Superior temporal gyrus (tissue), 1 donor: ENCODE data around the gene PTPRU.
A peak's percentile ranks its signal among the peaks of the same experiment; 100 is the strongest.

ENCODE experiments used
- DNase-seq: peaks from one replicate; pipeline ENCODE4 v3.0.0-alpha.2; 2016; ENCODE audit errors: extremely low spot score

PTPRU gene

DNA sequence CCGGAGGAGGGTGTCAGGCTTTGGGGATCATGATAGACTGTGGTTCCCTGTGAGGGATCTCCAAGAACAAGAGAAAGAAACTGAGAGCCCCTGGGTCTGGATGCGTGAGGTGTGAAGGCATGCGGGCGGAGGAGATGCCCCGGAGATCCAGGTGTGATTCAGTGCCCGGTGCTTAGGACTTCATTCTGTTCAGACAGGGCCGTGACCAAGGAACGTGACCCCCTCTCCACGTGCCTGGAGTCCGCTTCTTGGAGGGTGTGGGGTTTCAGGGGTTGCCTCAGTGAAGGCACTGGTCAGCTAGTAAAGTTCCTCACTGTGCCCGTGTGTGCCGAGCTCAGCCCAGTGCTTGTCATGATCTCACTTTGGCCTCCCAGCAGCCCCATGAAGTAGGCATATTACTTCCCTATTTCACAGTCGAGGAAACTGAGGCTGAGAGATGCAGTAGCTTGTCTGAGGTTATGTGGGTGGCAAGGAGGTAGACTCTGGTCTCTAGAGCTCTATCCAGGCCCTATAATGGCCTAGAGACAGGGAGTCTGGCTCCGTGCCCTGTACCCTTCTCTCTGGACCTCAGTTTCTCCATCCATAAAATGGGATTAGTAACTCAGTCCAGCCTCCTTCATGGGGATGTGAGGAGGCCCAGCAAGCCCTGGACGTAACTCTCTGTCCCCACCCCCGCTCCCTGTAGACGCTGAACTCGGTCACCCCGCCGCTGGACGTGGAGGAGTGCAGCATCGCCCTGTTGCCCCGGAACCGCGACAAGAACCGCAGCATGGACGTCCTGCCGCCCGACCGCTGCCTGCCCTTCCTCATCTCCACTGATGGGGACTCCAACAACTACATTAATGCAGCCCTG, 81.0 kb downstream of the PTPRU start:
- no peak for DNase-seq

GRCh38 chr1:29317916-29318530, 81.7 kb downstream of the PTPRU start:
- no peak for DNase-seq

DNA sequence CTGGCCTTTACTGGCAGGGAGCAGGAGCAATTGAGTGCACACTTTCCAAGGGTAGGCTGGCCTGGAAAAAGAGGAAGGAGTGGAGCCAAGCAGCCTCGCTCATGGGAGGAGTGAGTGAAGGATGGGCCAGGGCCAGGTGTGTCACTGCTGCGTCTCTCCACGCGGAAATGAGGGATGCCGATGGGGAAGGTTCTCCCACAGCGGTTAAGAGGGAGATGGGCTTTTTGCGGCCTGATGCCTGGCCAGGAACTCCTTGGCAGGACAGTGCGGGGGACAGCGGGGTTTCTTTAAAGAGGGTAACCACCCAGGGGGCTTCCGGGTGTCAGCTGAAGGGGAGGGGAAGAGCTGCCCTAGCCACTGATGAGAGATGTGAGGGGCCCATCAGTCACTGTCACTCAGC, 82.4 kb downstream of the PTPRU start:
- DNase-seq, result no peak

GRCh38 chr1:29319300-29320110, 83.2 kb downstream of the PTPRU start:
- no peak for DNase-seq

DNA sequence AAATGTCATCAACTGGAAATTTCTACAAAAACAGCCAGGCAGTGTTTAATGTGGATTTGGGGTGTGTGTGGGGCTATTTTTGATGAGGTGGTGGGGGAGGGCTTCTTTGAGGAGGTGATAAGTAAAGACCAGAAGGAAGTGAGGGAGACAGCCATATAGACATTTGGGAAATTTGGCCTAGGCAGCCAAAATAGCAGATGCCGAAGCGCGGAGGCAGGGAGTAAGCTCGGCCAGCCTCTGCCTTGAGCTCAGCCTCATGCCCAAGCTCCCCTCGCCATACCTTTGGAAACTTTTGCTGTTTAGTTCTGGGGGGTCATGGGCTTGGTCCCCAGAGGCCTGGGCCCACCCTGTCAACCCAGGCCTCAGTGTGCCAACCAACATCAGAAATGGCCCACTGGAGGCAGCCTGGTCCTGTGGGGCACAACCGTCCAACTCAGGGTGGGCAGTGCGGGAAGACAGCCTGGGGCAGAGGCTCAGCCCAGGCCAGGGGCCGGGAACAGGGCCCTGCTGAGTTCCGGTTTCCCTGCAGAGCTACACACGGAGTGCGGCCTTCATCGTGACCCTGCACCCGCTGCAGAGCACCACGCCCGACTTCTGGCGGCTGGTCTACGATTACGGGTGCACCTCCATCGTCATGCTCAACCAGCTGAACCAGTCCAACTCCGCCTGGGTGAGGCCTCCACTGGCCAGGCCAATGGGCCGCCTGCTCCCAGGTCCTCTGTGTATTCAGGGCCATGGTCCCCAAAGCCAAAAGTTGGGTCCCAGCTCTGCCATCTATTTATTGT, 84.0 kb downstream of the PTPRU start:
- no peak for DNase-seq

GRCh38 chr1:29321176-29321575, 84.9 kb downstream of the PTPRU start:
- no peak for DNase-seq

GRCh38 chr1:29322147-29322694, 85.9 kb downstream of the PTPRU start:
- no peak for DNase-seq

DNA sequence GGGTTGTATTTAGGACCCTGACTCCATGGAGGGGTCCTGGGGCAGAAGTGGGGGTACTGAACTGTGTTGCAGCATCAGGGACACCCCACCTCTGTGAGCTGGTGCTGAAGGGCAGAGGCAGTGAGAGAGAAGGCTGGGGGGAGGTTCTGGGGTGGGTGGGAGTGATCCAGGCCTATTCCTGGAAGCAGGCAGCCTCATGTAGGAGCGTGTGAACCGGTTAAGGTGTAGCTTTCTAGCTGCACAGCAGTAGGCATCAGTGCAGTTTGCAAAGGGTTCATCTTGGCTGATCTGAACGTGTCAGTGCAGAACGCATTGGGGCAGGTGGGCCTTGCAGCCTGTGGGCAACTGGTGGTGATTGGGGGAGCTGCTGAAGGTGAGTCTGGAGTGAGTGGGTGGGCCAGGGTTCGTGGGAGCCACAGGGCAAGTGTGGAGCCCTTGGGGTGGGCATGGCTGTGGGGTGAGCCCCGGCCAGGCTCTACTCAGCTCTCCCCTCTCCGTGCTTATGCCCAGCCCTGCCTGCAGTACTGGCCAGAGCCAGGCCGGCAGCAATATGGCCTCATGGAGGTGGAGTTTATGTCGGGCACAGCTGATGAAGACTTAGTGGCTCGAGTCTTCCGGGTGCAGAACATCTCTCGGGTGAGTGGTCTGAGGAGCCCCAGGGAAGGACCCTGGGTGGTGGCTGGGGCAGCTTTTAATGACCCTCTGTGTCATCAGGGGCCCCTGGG, 86.7 kb downstream of the PTPRU start:
- no peak for DNase-seq

GRCh38 chr1:29323636-29324035, 87.3 kb downstream of the PTPRU start:
- DNase-seq, result no peak

GRCh38 chr1:29324202-29324601, 87.9 kb downstream of the PTPRU start:
- no peak for DNase-seq

DNA sequence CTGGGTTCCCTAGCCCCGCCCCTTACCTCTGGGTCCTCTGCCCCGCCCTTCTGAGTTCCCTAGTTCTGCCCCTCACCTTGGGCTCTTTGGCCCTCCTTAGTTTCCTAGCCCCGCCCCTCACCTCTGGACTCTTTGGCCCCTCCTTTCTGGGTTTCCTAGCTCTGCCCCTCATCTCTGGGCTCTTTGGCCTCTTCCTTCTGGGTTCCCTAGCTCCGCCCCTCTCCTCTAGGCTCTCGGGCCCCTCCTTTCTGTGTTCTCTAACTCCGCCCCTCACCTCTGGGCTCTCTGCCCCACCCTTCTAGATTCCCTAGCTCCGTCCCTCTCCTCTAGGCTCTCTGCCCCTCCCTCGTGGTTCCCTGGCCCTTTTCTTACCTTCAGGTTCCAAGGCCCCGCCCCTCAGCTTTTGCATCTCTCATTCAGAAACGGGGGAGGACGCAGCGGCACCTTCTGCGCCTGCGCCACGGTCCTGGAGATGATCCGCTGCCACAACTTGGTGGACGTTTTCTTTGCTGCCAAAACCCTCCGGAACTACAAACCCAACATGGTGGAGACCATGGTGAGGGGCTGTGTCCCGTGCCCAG, 88.5 kb downstream of the PTPRU start:
- no peak for DNase-seq

DNA sequence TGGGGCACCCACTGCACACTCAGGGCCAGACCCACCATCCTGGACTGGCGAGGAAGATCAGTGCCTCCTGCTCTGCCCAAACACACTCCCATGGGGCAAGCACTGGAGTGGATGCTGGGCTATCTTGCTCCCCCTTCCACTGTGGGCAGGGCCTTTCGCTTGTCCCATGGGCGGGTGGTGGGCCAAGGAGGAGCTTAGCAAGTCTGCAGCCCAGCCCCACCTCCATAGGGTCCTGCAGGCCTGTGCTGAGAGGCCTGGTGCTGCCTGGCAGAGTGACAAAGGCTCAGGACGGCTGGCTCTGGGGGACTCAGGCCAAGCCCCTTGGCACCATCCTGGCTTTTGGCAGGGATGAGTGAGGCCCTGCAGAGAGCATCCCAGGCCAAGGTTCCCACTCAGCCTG, 89.4 kb downstream of the PTPRU start:
- DNase-seq, result no peak

DNA sequence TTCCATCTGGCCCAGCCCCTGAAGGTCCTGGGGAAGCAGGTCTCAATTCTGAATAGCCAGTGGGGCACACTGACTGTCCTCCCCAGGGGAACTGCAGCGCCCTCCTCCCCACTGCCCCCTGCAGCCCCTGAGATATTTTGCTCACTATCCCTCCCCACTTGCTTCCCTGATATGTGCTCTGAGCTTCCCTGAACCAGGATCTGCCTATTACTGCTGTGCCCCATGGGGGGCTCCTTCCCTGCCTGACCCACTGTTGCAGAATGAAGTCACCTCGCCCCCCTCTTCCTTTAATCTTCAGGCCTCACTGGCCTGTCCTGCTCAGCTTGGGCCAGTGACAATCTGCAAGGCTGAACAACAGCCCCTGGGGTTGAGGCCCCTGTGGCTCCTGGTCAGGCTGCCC, 89.8 kb downstream of the PTPRU start:
- DNase-seq, result no peak

GRCh38 chr1:29327223-29327935, 91.1 kb downstream of the PTPRU start:
- DNase-seq, result no peak

DNA sequence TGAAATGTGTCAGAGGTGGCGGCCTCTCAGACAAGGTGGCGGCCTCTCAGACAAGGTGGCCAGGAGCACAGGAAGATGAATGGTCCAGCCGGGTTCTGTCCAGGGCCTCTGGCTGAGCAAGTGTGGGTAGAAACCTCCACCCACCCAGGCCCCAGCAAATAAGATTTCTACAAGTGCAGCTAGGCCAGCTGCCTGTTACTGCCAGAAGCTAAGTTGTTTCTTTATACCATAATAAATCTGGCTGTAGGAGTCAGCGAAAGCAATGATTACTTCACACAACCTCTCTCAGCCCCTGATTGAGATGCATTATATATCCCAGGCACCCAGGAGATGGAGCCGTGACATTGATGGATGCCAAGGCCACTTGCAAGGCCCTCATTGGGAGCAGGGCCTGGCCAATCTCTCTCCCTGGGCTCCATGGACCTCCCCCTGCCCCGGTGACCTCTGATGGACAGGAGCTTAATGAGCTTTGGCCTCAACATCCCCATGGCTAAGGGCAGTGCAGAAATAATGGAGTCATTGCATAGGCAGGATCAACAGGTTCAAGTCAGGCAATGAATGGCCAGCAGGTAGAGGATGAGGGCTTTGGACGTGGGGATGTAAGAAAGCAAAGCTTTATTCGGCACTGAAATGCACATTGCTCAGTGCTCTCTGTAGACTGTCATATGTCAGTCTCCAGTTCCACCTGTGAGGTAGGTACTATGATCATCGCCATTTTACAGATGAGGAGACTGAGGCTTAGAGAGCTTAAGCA, 92.9 kb downstream of the PTPRU start:
- no peak for DNase-seq

DNA sequence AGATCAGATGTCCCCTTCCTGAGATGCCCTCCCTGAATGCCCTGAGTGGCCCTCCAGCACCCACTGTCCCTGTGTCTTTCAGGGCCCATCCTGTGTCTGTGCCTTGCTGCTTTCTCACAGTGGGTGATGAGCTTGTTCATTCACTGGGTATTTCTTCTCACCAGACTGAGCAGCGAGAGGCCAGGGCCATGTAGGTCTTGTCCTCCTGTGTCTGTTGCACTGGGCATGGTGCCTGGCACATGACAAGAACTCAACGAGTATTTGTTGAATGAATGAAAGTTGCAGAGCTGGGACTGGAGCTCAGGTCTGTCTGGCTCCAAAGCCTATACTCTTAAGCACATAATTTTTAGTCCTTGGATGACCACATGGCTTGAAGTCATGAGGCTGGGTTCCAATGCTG, 93.8 kb downstream of the PTPRU start:
- no peak for DNase-seq

DNA sequence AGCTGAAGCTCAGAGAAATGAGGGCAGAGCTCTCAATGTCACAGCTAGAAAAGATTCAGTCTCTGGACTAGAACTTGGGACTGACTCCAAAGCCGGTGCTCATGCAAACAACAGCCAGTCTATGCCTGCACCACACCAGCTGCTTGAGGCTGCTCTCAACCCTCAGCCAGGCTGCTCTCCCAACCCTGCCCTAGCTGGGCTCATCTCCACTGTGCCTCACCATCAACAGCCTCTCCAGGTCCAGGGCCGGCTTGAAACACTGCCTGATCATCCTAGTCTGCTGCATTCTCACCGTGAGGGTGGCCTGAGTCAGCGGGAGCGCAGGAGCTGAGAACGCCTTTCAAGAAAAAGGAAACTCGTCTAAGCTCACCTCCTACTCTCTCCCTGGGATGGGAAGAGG, 94.5 kb downstream of the PTPRU start:
- DNase-seq, result no peak

DNA sequence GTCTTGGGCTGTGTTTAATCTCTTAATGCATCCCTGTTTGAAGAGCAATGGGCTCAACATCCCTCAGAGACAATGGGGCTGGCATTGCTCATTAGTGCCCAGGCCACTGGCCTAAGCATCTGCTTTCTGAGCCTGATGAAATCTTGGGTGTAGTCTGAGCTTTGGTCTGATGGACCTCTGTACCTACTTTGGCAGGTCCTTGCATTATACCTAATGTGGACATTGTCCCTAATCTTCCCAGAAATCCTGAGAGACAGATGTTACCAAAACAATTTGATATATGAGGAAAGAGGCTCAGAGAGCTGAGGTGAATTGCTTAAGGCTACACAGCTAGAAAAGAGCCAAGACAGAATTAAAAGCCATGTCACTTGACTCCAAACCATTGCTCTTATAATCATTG, 95.0 kb downstream of the PTPRU start:
- DNase-seq, result no peak

- DNase-seq, result peak; percentile 41
Measured at GRCh38 chr1:29331729-29332128, 95.4 kb downstream of the PTPRU start.
